Neural progenitor cell (in vitro differentiated cells): ENCODE results near the gene TMEM178B. TPM values are rescaled to one million over a fixed set of nuclear protein-coding genes. Genes with fewer than 3 reads are reported as not detected.

Experiments used
- DNase-seq: peaks from one replicate; pipeline ENCODE4 v3.0.0-alpha.2; 2016; ENCODE audit warnings: low spot score
- H2AFZ ChIP-seq: fragments of 200-600 bp; sonication (generic); replicated peaks from 2 replicates; pipeline ENCODE4 v1.6.1; 2016; ENCODE audit warnings: antibody characterized with exemption
- H3F3A ChIP-seq: fragments of 200-600 bp; sonication (generic); 2 replicates; pipeline ENCODE4 v1.6.1; 2016; ENCODE audit warnings: antibody characterized with exemption, low read depth
- H3K27ac ChIP-seq: fragments of 200-600 bp; sonication (generic); 2 replicates; pipeline ENCODE4 v1.5.1; 2016; ENCODE audit warnings: mild to moderate bottlenecking
- H3K27me3 ChIP-seq: fragments of 200-600 bp; sonication (generic); 2 replicates; pipeline ENCODE4 v1.6.1; 2016; ENCODE audit warnings: mild to moderate bottlenecking, moderate library complexity
- H3K36me3 ChIP-seq: fragments of 200-600 bp; sonication (generic); 2 replicates; pipeline ENCODE4 v1.5.1; 2016
- H3K4me1 ChIP-seq: fragments of 200-600 bp; sonication (generic); 2 replicates; pipeline ENCODE4 v1.6.1; 2016; ENCODE audit warnings: mixed run types
- H3K4me2 ChIP-seq: fragments of 200-600 bp; sonication (generic); 2 replicates; pipeline ENCODE4 v1.6.1; 2016
- H3K4me3 ChIP-seq: fragments of 200-600 bp; sonication (generic); 2 replicates; pipeline ENCODE4 v1.5.1; 2016
- H3K79me2 ChIP-seq: fragments of 200-600 bp; sonication (generic); 2 replicates; pipeline ENCODE4 v1.6.1; 2016; ENCODE audit warnings: low read depth
- H3K9ac ChIP-seq: fragments of 200-600 bp; sonication (generic); 2 replicates; pipeline ENCODE4 v1.6.1; 2016
- H3K9me3 ChIP-seq: fragments of 200-600 bp; sonication (generic); 2 replicates; pipeline ENCODE4 v1.5.1; 2016; ENCODE audit warnings: low read depth
- H4K20me1 ChIP-seq: fragments of 200-600 bp; sonication (generic); 2 replicates; pipeline ENCODE4 v1.6.1; 2016; ENCODE audit warnings: low read depth
- H3K27ac Mint-ChIP-seq: 3 replicates; pipeline ENCODE4 v1.8.0; 2021; ENCODE audit warnings: mixed read lengths
- H3K27me3 Mint-ChIP-seq: 2 replicates; pipeline ENCODE4 v1.8.0; 2022; ENCODE audit warnings: low read depth, mild to moderate bottlenecking, inconsistent platforms, moderate library complexity, mixed read lengths; ENCODE audit not compliant: insufficient read depth
- H3K36me3 Mint-ChIP-seq: 3 replicates; pipeline ENCODE4 v1.8.0; 2021; ENCODE audit warnings: mixed read lengths
- H3K4me1 Mint-ChIP-seq: 3 replicates; pipeline ENCODE4 v1.8.0; 2021; ENCODE audit warnings: mixed read lengths
- H3K4me3 Mint-ChIP-seq: 3 replicates; pipeline ENCODE4 v1.8.0; 2021; ENCODE audit warnings: mild to moderate bottlenecking, moderate library complexity, mixed read lengths
- H3K9me3 Mint-ChIP-seq: 3 replicates; pipeline ENCODE4 v1.8.0; 2020; ENCODE audit warnings: mixed read lengths
- CTCF ChIP-seq: fragments of 200-600 bp; sonication (generic); IDR thresholded peaks from 2 replicates; pipeline ENCODE4 v1.5.1; 2017; ENCODE audit warnings: antibody characterized with exemption, mild to moderate bottlenecking
- EZH2 ChIP-seq: fragments of 200-600 bp; sonication (generic); IDR thresholded peaks from 2 replicates; pipeline ENCODE4 v1.6.1; 2017; ENCODE audit warnings: antibody characterized with exemption, mild to moderate bottlenecking, moderate library complexity
- EZH2phosphoT487 ChIP-seq: fragments of 200-600 bp; sonication (generic); IDR thresholded peaks from 2 replicates; pipeline ENCODE4 v1.6.1; 2017; ENCODE audit warnings: antibody characterized with exemption
- total RNA-seq: library from RNA; depleted of rRNA; stranded (reverse); fragments of >200 nt; gene quantifications from 2 replicates; pipeline ENCODE4 v1.2.3, GENCODE V29; 2015; ENCODE audit warnings: low replicate concordance

TMEM178B gene
- total RNA-seq, 1 donor from 2014 or later, result 2.9 TPM

GRCh38 chr7:141522657-141523342 lies 448.9 kb downstream of the TMEM178B start:
- H3F3A ChIP-seq, result no peaks in the 10 kb centered on the region
- no peak overlapping the region for H3K4me3 ChIP-seq
- Mint-ChIP-seq H3K9me3 (no peaks in the 10 kb centered on the region), H3K27ac (no peak overlapping the region), H3K36me3 (no peaks in the 10 kb centered on the region), H3K27me3 (no peaks in the 10 kb centered on the region), H3K4me3 (no peak overlapping the region), H3K4me1 (no peaks in the 10 kb centered on the region)
- H3K4me1 ChIP-seq, result no peaks in the 10 kb centered on the region
- H3K27me3 ChIP-seq, result no peaks in the 10 kb centered on the region
- H4K20me1 ChIP-seq, result no peaks in the 10 kb centered on the region
- no peaks in the 10 kb centered on the region for H3K79me2 ChIP-seq
- H3K9me3 ChIP-seq, result no peaks in the 10 kb centered on the region
- no peak overlapping the region for H3K27ac ChIP-seq
- TF ChIP-seq EZH2 (no peak), CTCF (no peak), EZH2phosphoT487 (no peak)
- H3K4me2 ChIP-seq, result no peak overlapping the region
- H3K36me3 ChIP-seq, result no peaks in the 10 kb centered on the region
- H3K9ac ChIP-seq, result no peak overlapping the region
- no peak for DNase-seq
- H2AFZ ChIP-seq, result no peak overlapping the region

DNA sequence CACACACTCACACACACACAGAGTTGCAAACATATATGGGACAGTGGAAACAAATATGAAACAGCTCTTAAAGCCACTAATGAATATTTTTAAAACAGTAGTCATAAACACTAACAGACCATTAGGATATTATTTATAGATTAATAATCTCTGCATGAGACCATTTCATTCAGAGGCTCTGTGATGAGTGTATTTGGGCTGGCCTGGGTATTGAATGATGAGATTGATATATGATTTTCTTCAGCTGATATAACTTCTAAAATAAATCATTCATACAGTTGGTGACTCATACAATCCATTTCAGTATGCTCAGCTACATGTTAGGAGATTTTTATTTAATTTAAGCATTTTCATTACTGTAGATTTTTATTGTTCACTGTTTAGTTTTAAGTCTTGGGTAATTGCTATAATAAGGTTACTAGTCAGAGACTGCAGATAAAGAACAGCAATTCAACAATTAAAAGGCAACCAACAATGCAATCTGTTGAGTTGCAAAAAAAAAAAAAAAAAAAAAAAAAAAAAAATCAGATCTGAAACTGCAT lies 452.2 kb downstream of the TMEM178B start:
- no peak overlapping the region for H3K9ac ChIP-seq
- no peak overlapping the region for H3K4me2 ChIP-seq
- H3K27ac Mint-ChIP-seq, result no peak overlapping the region
- H2AFZ ChIP-seq, result no peak overlapping the region
- H3K27ac ChIP-seq, result no peak overlapping the region
- no peak overlapping the region for H3K4me3 ChIP-seq
- H3K27me3 Mint-ChIP-seq, result no peaks in the 10 kb centered on the region
- H3K79me2 ChIP-seq, result no peaks in the 10 kb centered on the region
- no peak overlapping the region for H3K4me3 Mint-ChIP-seq
- H3K27me3 ChIP-seq, result no peaks in the 10 kb centered on the region
- no peaks in the 10 kb centered on the region for H3K36me3 Mint-ChIP-seq
- no peaks in the 10 kb centered on the region for H3K4me1 ChIP-seq
- no peaks in the 10 kb centered on the region for H4K20me1 ChIP-seq
- H3F3A ChIP-seq, result no peaks in the 10 kb centered on the region
- no peaks in the 10 kb centered on the region for H3K9me3 Mint-ChIP-seq
- H3K36me3 ChIP-seq, result no peaks in the 10 kb centered on the region
- no peak for TF ChIP-seq CTCF
- H3K9me3 ChIP-seq, result no peaks in the 10 kb centered on the region
- H3K4me1 Mint-ChIP-seq, result no peaks in the 10 kb centered on the region
- no peak for DNase-seq

- no peak overlapping the region for H3K4me3 Mint-ChIP-seq
- Histone ChIP-seq H3K9ac (no peak overlapping the region), H3K27ac (no peak overlapping the region), H3K36me3 (no peaks in the 10 kb centered on the region), H3K4me1 (no peaks in the 10 kb centered on the region), H2AFZ (no peak overlapping the region), H3K27me3 (no peaks in the 10 kb centered on the region), H3K79me2 (no peaks in the 10 kb centered on the region), H3K9me3 (no peaks in the 10 kb centered on the region), H4K20me1 (no peaks in the 10 kb centered on the region), H3K4me2 (no peak overlapping the region), H3F3A (no peaks in the 10 kb centered on the region), H3K4me3 (no peak overlapping the region)
- H3K9me3 Mint-ChIP-seq, result no peaks in the 10 kb centered on the region
- no peaks in the 10 kb centered on the region for H3K27me3 Mint-ChIP-seq
- no peaks in the 10 kb centered on the region for H3K36me3 Mint-ChIP-seq
- no peaks in the 10 kb centered on the region for H3K4me1 Mint-ChIP-seq
- no peak overlapping the region for H3K27ac Mint-ChIP-seq
- DNase-seq, result no peak
- TF ChIP-seq CTCF (no peak), EZH2phosphoT487 (no peak), EZH2 (no peak)
Measured at GRCh38 chr7:141527076-141527475, 453.2 kb downstream of the TMEM178B start.
